H9 (cell line): ENCODE data around the gene GAMT. TPM values are rescaled to one million over a fixed set of nuclear protein-coding genes. Genes with fewer than 3 reads are reported as not detected.

Experiments
- DNase-seq: peaks from one replicate; pipeline ENCODE4 v3.0.0-alpha.2; 2017
- H2AFZ ChIP-seq: one replicate; pipeline ENCODE4 v1.6.1; 2013; ENCODE audit warnings: mild to moderate bottlenecking, low read length, control low read depth, moderate library complexity
- H2AK5ac ChIP-seq: 2 replicates; pipeline ENCODE4 v1.6.1; 2013; ENCODE audit warnings: low read length, control low read depth, mixed read lengths; ENCODE audit not compliant: insufficient read length
- H2BK120ac ChIP-seq: one replicate; pipeline ENCODE4 v1.6.1; 2013; ENCODE audit warnings: low read depth, mild to moderate bottlenecking, low read length, control low read depth, inconsistent platforms; ENCODE audit not compliant: poor library complexity, severe bottlenecking
- H2BK12ac ChIP-seq: 2 replicates; pipeline ENCODE4 v1.6.1; 2013; ENCODE audit warnings: low read length, control low read depth, mixed read lengths, low read depth; ENCODE audit not compliant: insufficient read length
- H2BK15ac ChIP-seq: 2 replicates; pipeline ENCODE4 v1.6.1; 2013; ENCODE audit warnings: low read depth, low read length, control low read depth
- H2BK20ac ChIP-seq: one replicate; pipeline ENCODE4 v1.6.1; 2013; ENCODE audit warnings: low read depth, mild to moderate bottlenecking, low read length, control low read depth, inconsistent platforms; ENCODE audit not compliant: poor library complexity, severe bottlenecking
- H2BK5ac ChIP-seq: 2 replicates; pipeline ENCODE4 v1.6.1; 2013; ENCODE audit warnings: low read length, control low read depth, mixed read lengths; ENCODE audit not compliant: insufficient read length
- H3K14ac ChIP-seq: 2 replicates; pipeline ENCODE4 v1.6.1; 2013; ENCODE audit warnings: low read length, control low read depth; ENCODE audit not compliant: insufficient read depth
- H3K18ac ChIP-seq: 2 replicates; pipeline ENCODE4 v1.6.1; 2013; ENCODE audit warnings: low read depth, mild to moderate bottlenecking, mixed read lengths, low read length, control low read depth; ENCODE audit not compliant: insufficient read length
- H3K23ac ChIP-seq: 2 replicates; pipeline ENCODE4 v1.6.1; 2013; ENCODE audit warnings: low read length, control low read depth, mixed read lengths, low read depth; ENCODE audit not compliant: insufficient read length
- H3K23me2 ChIP-seq: 2 replicates; pipeline ENCODE4 v1.6.1; 2013; ENCODE audit warnings: low read depth, mild to moderate bottlenecking, mixed read lengths, low read length, control low read depth; ENCODE audit not compliant: insufficient read length, poor library complexity, severe bottlenecking
- H3K27ac ChIP-seq: 2 replicates; pipeline ENCODE4 v1.5.1; 2013; ENCODE audit warnings: low read length, control low read depth, mixed read lengths, low read depth; ENCODE audit not compliant: insufficient read length
- H3K27me3 ChIP-seq: 2 replicates; pipeline ENCODE4 v1.6.1; 2013; ENCODE audit warnings: low read length, control low read depth, inconsistent platforms; ENCODE audit not compliant: insufficient read depth
- H3K4ac ChIP-seq: 2 replicates; pipeline ENCODE4 v1.6.1; 2013; ENCODE audit warnings: low read depth, mild to moderate bottlenecking, control low read depth, inconsistent platforms, low read length, moderate library complexity
- H3K4me1 ChIP-seq: 2 replicates; pipeline ENCODE4 v1.6.1; 2013; ENCODE audit warnings: low read length, control low read depth, inconsistent platforms; ENCODE audit not compliant: insufficient read depth
- H3K4me2 ChIP-seq: 2 replicates; pipeline ENCODE4 v1.6.1; 2013; ENCODE audit warnings: low read length, control low read depth, mixed read lengths; ENCODE audit not compliant: insufficient read length, insufficient read depth
- H3K56ac ChIP-seq: 2 replicates; pipeline ENCODE4 v1.6.1; 2013; ENCODE audit warnings: low read depth, mild to moderate bottlenecking, mixed read lengths, low read length, control low read depth; ENCODE audit not compliant: insufficient read length
- H3K79me1 ChIP-seq: 2 replicates; pipeline ENCODE4 v1.6.1; 2013; ENCODE audit warnings: low read depth, mild to moderate bottlenecking, moderate library complexity, low read length, control low read depth, inconsistent platforms; ENCODE audit not compliant: insufficient read depth, poor library complexity, severe bottlenecking
- H3K79me2 ChIP-seq: 2 replicates; pipeline ENCODE4 v1.6.1; 2013; ENCODE audit warnings: low read length, control low read depth, inconsistent platforms; ENCODE audit not compliant: insufficient read depth
- H3K9ac ChIP-seq: 2 replicates; pipeline ENCODE4 v1.6.1; 2013; ENCODE audit warnings: low read length, control low read depth, mixed read lengths; ENCODE audit not compliant: insufficient read length; ENCODE audit errors: extremely low read depth
- H3K9me3 ChIP-seq: one replicate; pipeline ENCODE4 v1.6.1; 2013; ENCODE audit warnings: low read depth, low read length, inconsistent platforms; ENCODE audit not compliant: control insufficient read depth
- H3T11ph ChIP-seq: one replicate; pipeline ENCODE4 v1.6.1; 2013; ENCODE audit warnings: mild to moderate bottlenecking, low read length, control low read depth, inconsistent platforms
- H4K20me1 ChIP-seq: one replicate; pipeline ENCODE4 v1.6.1; 2013; ENCODE audit not compliant: control insufficient read depth, insufficient read length, insufficient read depth
- H4K5ac ChIP-seq: 2 replicates; pipeline ENCODE4 v1.6.1; 2013; ENCODE audit warnings: low read depth, mild to moderate bottlenecking, mixed read lengths, low read length, control low read depth; ENCODE audit not compliant: insufficient read length
- H4K8ac ChIP-seq: replicated peaks from 2 replicates; pipeline ENCODE4 v1.6.1; 2013; ENCODE audit warnings: low read length, control low read depth, mixed read lengths, low read depth; ENCODE audit not compliant: insufficient read length
- H4K91ac ChIP-seq: 2 replicates; pipeline ENCODE4 v1.6.1; 2013; ENCODE audit warnings: low read depth, mild to moderate bottlenecking, moderate library complexity, mixed read lengths, low read length, control low read depth; ENCODE audit not compliant: insufficient read length
- H3K27ac Mint-ChIP-seq, 3 experiments: 2 replicates in 2 of 3; 3 replicates in 1 of 3; pipeline ENCODE4 v1.8.0; 2020 to 2021; ENCODE audit warnings: mixed read lengths in 3 of 3, mild to moderate bottlenecking in 1 of 3, moderate library complexity in 1 of 3
- H3K27me3 Mint-ChIP-seq: 2 replicates; pipeline ENCODE4 v1.8.0; 2021; ENCODE audit warnings: low read depth, mild to moderate bottlenecking, moderate library complexity, mixed read lengths
- H3K36me3 Mint-ChIP-seq, 3 experiments: 2 replicates in 2 of 3; 3 replicates in 1 of 3; pipeline ENCODE4 v1.8.0; 2020 to 2021; ENCODE audit warnings: low read depth in 3 of 3, mixed read lengths in 3 of 3; ENCODE audit not compliant: insufficient read depth in 1 of 3
- H3K4me1 Mint-ChIP-seq, 2 experiments: 2 replicates each; pipeline ENCODE4 v1.8.0; 2020; ENCODE audit warnings: mixed read lengths in 2 of 2
- H3K4me3 Mint-ChIP-seq, 2 experiments: 2 replicates in 1 of 2; 3 replicates in 1 of 2; pipeline ENCODE4 v1.8.0; 2020 to 2021; ENCODE audit warnings: mild to moderate bottlenecking in 2 of 2, mixed read lengths in 2 of 2, moderate library complexity in 1 of 2
- H3K9me3 Mint-ChIP-seq, 2 experiments: 2 replicates in 1 of 2; 3 replicates in 1 of 2; pipeline ENCODE4 v1.8.0; 2020; ENCODE audit warnings: mild to moderate bottlenecking in 2 of 2, mixed read lengths in 2 of 2, moderate library complexity in 1 of 2
- CTCF ChIP-seq: fragments of 200-600 bp; sonication (generic); conservative IDR thresholded peaks from 3 replicates; pipeline ENCODE4 v1.8.0; 2021; ENCODE audit warnings: antibody characterized with exemption, mild to moderate bottlenecking
- WGBS: extraction: QIAGEN DNeasy Blood & Tissue Kit; methylation state at CpG from one replicate; pipeline ENCODE4 v1.1.7; 2013; ENCODE audit warnings: missing lambda C conversion rate, low lambda C conversion rate, mixed read lengths; ENCODE audit not compliant: insufficient read length; ENCODE audit errors: extremely low coverage; 5-methylcytosine and 5-hydroxymethylcytosine counted together
- total RNA-seq: library from RNA; stranded (reverse); gene quantifications from 2 replicates; pipeline ENCODE4 v1.2.1, GENCODE V29; 2021

Gene GAMT
- total RNA-seq, 1 experiment from 2014 or later = 26.6 TPM

- peaks cover 6% of the 10 kb centered on the region for H3K23me2 ChIP-seq
- H3K4me2 ChIP-seq = no peak overlapping the region
These were observed 14.2 kb downstream of the GAMT start for GRCh38 chr19:1386945-1387683.

More at GRCh38 chr19:1386945-1387683, 14.2 kb downstream of the GAMT start:
- peaks cover 6 to 7% of the 10 kb centered on the region in 2 experiments; a peak in 3 of 4 replicates for H3K4me1 Mint-ChIP-seq
- H3K4me3 Mint-ChIP-seq = no peak overlapping the region; a peak in 1 of 5 replicates
- TF ChIP-seq CTCF = no peak
- peaks cover 3% of the 10 kb centered on the region; the same call in 1 of the 2 replicates for H3K79me2 ChIP-seq
- H4K91ac ChIP-seq = no peak overlapping the region
- no peak overlapping the region for H3K27ac ChIP-seq
- H3K4me1 ChIP-seq = no peaks in the 10 kb centered on the region
- no peak overlapping the region for H2BK20ac ChIP-seq
- no peak overlapping the region for H2BK12ac ChIP-seq
- H4K5ac ChIP-seq = no peak overlapping the region
- no peaks in the 10 kb centered on the region for H3K9me3 ChIP-seq
- peaks cover 3 to 5% of the 10 kb centered on the region in 2 experiments; a peak in 2 of 5 replicates for H3K9me3 Mint-ChIP-seq
- no peak overlapping the region for H3K14ac ChIP-seq
- H4K8ac ChIP-seq = no peak overlapping the region
- peaks cover 3% of the 10 kb centered on the region for H3K27me3 Mint-ChIP-seq
- H3K56ac ChIP-seq = no peak overlapping the region
- peaks cover 17 to 31% (median 27%) of the 10 kb centered on the region in 3 experiments for H3K36me3 Mint-ChIP-seq
- H3K79me1 ChIP-seq = peaks cover 6% of the 10 kb centered on the region
- H3K9ac ChIP-seq = no peak overlapping the region
- no CpG with 5 or more reads among the region's 39 CpGs for WGBS
- H2BK120ac ChIP-seq = no peak overlapping the region
- H3K27ac Mint-ChIP-seq = no peak overlapping the region
- H3K4ac ChIP-seq = no peak overlapping the region
- no peak overlapping the region for H3K18ac ChIP-seq
- DNase-seq = no peak
- no peak overlapping the region for H2AK5ac ChIP-seq
- H3K27me3 ChIP-seq = no peaks in the 10 kb centered on the region
- H2BK5ac ChIP-seq = no peak overlapping the region
- H2AFZ ChIP-seq = no peak overlapping the region
- no peak overlapping the region for H3K23ac ChIP-seq
- no peak overlapping the region for H2BK15ac ChIP-seq
- H3T11ph ChIP-seq = no peak overlapping the region
- no peaks in the 10 kb centered on the region for H4K20me1 ChIP-seq
